K562 (cell line): ENCODE results near the gene HLA-DOA. TPM values are rescaled to one million over a fixed set of nuclear protein-coding genes. Genes with fewer than 3 reads are reported as not detected.

ENCODE experiments used
- BCOR ChIP-seq: fragments of 450-650 bp; IDR thresholded peaks from 2 replicates; pipeline ENCODE4 v1.6.1; 2016
- CHAMP1 ChIP-seq: fragments of 450-650 bp; IDR thresholded peaks from 2 replicates; pipeline ENCODE4 v1.6.1; 2016; ENCODE audit warnings: mild to moderate bottlenecking
- CHCHD3 ChIP-seq: fragments of 250-450 bp; sonication (Bioruptor Pico); IDR thresholded peaks from 2 replicates; pipeline ENCODE4 v2.1.2; 2022; ENCODE audit warnings: mild to moderate bottlenecking
- MIER1 ChIP-seq: fragments of 450-650 bp; IDR thresholded peaks from 2 replicates; pipeline ENCODE4 v1.6.1; 2016; ENCODE audit warnings: antibody characterized with exemption, mild to moderate bottlenecking, low read depth
- PHB ChIP-seq: fragments of 250-450 bp; sonication (Bioruptor Pico); IDR thresholded peaks from 2 replicates; pipeline ENCODE4 v1.5.0; 2021
- PTBP1 ChIP-seq: fragments of 200-400 bp; formaldehyde crosslinking; IDR thresholded peaks from 2 replicates; pipeline ENCODE4 v1.6.1; 2017; ENCODE audit warnings: low read depth, low read length
- SMAD4 ChIP-seq: fragments of 250-450 bp; sonication (Bioruptor Pico); conservative IDR thresholded peaks from 2 replicates; pipeline ENCODE4 v1.8.0; 2021; ENCODE audit warnings: inconsistent platforms, mild to moderate bottlenecking, moderate library complexity
- TFAP4 ChIP-seq: sonication (generic); formaldehyde crosslinking; IDR thresholded peaks from 2 replicates; pipeline ENCODE4 v1.8.0; 2022; ENCODE audit warnings: missing genetic modification reagents, mild to moderate bottlenecking, moderate library complexity, borderline replicate concordance
- THAP12 ChIP-seq: fragments of 250-450 bp; sonication (Bioruptor Pico); IDR thresholded peaks from 2 replicates; pipeline ENCODE4 v1.9.0; 2021; ENCODE audit warnings: mild to moderate bottlenecking, inconsistent platforms
- TRIM24 ChIP-seq, 2 experiments: fragments of 450-650 bp; IDR thresholded peaks; 2 replicates each; pipeline ENCODE4 v1.6.1; 2016
- UBTF ChIP-seq, 2 experiments: IDR thresholded peaks; 2 replicates each; pipeline ENCODE4 v1.6.1; 2012; ENCODE audit warnings: improper control_type of control experiment in 2 of 2, low read depth in 2 of 2, low read length in 2 of 2, borderline replicate concordance in 1 of 2
- ZBTB17 ChIP-seq: fragments of 450-650 bp; formaldehyde crosslinking; IDR thresholded peaks from 2 replicates; pipeline ENCODE4 v1.4.0; 2020; ENCODE audit warnings: mild to moderate bottlenecking
- ZBTB5 ChIP-seq: fragments of 450-650 bp; IDR thresholded peaks from 2 replicates; pipeline ENCODE4 v1.6.1; 2017; ENCODE audit warnings: antibody characterized with exemption
- ZNF408 ChIP-seq: fragments of 250-450 bp; sonication (Bioruptor Pico); IDR thresholded peaks from 2 replicates; pipeline ENCODE4 v1.4.0; 2020; ENCODE audit warnings: low read depth, mild to moderate bottlenecking, moderate library complexity
- ZNF41 ChIP-seq: fragments of 250-450 bp; sonication (Bioruptor Pico); conservative IDR thresholded peaks from 2 replicates; pipeline ENCODE4 v1.4.0; 2020; ENCODE audit warnings: mild to moderate bottlenecking
- polyA plus RNA-seq, 8 experiments: library from polyadenylated mRNA; depleted of rRNA in 4 of 8; stranded (reverse) in 5 of 8; unstranded in 3 of 8; fragments of >200 nt; fragmentation: Nextera tagmentation in 2 of 8; fragmentation: Illumina TruSeq in 1 of 8; extraction: Ambion mirVana in 2 of 8; extraction: Trizol in 1 of 8; gene quantifications; 2 replicates each; pipeline versions ENCODE4 v1.2.1 to v1.2.3, GENCODE V29; 2011 to 2014; ENCODE audit warnings: inconsistent platforms in 1 of 8, missing spikeins in 1 of 8
- total RNA-seq, 7 experiments: library from RNA; depleted of rRNA in 6 of 7; stranded (reverse); fragments of >200 nt in 6 of 7; fragmentation: Illumina TruSeq in 2 of 7; extraction: Trizol in 2 of 7; gene quantifications; 2 replicates each; pipeline versions ENCODE4 v1.2.1 to v1.2.3, GENCODE V29; 2011 to 2021; ENCODE audit warnings: low replicate concordance in 1 of 7

Gene HLA-DOA
- total and polyA plus RNA-seq, 9 of the 15 experiments (the other 6 are each of a cell fraction or from before 2014, with no cell fraction given) = 0.07 TPM; not detected in 8

GRCh38 chr6:32968093-32968866, 41.1 kb downstream of the HLA-DOA start, which contains the start of gene BRD2 (continued):
- TF ChIP-seq TFAP4 (peak; percentile 86), SMAD4 (CRISPR knock-in tag) (peak; percentile 86), BCOR (peak; percentile 61), UBTF (IDR thresholded peaks at IDR 0.05; ENCODE audit: borderline replicate concordance in 1 of 2, low read depth in 2 of 2, low read length in 2 of 2) (no peak), ZBTB5 (no peak), ZNF408 (CRISPR knock-in tag) (no peak), PTBP1 (no peak), TRIM24 (IDR thresholded peaks at IDR 0.05) (peak in 1 of 2 experiments; percentile 87; a peak in 2 of 4 replicates), CHCHD3 (no peak), ZBTB17 (CRISPR knock-in tag) (peak; percentile 17), PHB (CRISPR knock-in tag) (no peak), MIER1 (no peak; the same call in 1 of the 2 replicates), CHAMP1 (no peak), ZNF41 (CRISPR knock-in tag) (no peak), THAP12 (CRISPR knock-in tag) (peak; percentile 85; the same call in 1 of the 2 replicates)
